Neural cell (in vitro differentiated cells): Measurements from ENCODE around the gene KCNH6. TPM values are rescaled to one million over a fixed set of nuclear protein-coding genes. Genes with fewer than 3 reads are reported as not detected.

Experiments
- H2AFZ ChIP-seq: fragments of 200-600, 300-800 bp; sonication (generic), shearing (Covaris generic); 2 replicates; pipeline ENCODE4 v1.6.0; 2014; ENCODE audit warnings: low read depth, mild to moderate bottlenecking, antibody characterized with exemption, low read length, moderate library complexity
- H3F3A ChIP-seq: fragments of 200-600 bp; shearing (Covaris generic); 2 replicates; pipeline ENCODE4 v1.6.1; 2016; ENCODE audit warnings: mild to moderate bottlenecking, moderate library complexity, mixed read lengths, antibody characterized with exemption, low read length; ENCODE audit not compliant: insufficient read depth, poor library complexity, severe bottlenecking
- H3K27ac ChIP-seq: fragments of 200-600, 300-800 bp; sonication (generic), shearing (Covaris generic); 2 replicates; pipeline ENCODE4 v1.5.1; 2014; ENCODE audit warnings: mild to moderate bottlenecking, low read length, moderate library complexity
- H3K27me3 ChIP-seq: fragments of 300-800, 200-600 bp; sonication (generic), shearing (Covaris generic); 2 replicates; pipeline ENCODE4 v1.6.0; 2014; ENCODE audit warnings: mild to moderate bottlenecking, low read depth, low read length, moderate library complexity; ENCODE audit not compliant: insufficient read depth
- H3K36me3 ChIP-seq: fragments of 300-800, 200-600 bp; sonication (generic), shearing (Covaris generic); 2 replicates; pipeline ENCODE4 v1.5.1; 2014; ENCODE audit warnings: mild to moderate bottlenecking, antibody characterized with exemption, low read length, moderate library complexity; ENCODE audit not compliant: insufficient read depth
- H3K4me2 ChIP-seq: fragments of 300-800, 200-600 bp; sonication (generic), shearing (Covaris generic); 2 replicates; pipeline ENCODE4 v1.6.0; 2014; ENCODE audit warnings: mild to moderate bottlenecking, low read length
- H3K4me3 ChIP-seq: fragments of 300-800, 200-600 bp; sonication (generic), shearing (Covaris generic); 2 replicates; pipeline ENCODE4 v1.5.1; 2014; ENCODE audit warnings: mild to moderate bottlenecking, low read length, moderate library complexity
- H3K79me2 ChIP-seq: fragments of 200-600 bp; shearing (Covaris generic); replicated peaks from 2 replicates; pipeline ENCODE4 v1.6.0; 2014; ENCODE audit warnings: mild to moderate bottlenecking, low read length, moderate library complexity; ENCODE audit not compliant: insufficient read depth
- H3K9ac ChIP-seq: fragments of 300-800, 200-600 bp; sonication (generic), shearing (Covaris generic); 2 replicates; pipeline ENCODE4 v1.6.1; 2016; ENCODE audit warnings: mild to moderate bottlenecking, low read length, mixed read lengths
- H3K9me2 ChIP-seq: fragments of 200-600 bp; shearing (Covaris generic); 2 replicates; pipeline ENCODE4 v1.6.1; 2016; ENCODE audit warnings: mild to moderate bottlenecking, low read length, mixed read lengths; ENCODE audit not compliant: insufficient read depth
- H3K9me3 ChIP-seq: fragments of 200-600, 300-800 bp; sonication (generic), shearing (Covaris generic); 2 replicates; pipeline ENCODE4 v1.6.1; 2016; ENCODE audit warnings: mild to moderate bottlenecking, mixed run types, low read length, moderate library complexity, mixed read lengths
- H4K20me1 ChIP-seq: fragments of 200-600 bp; shearing (Covaris generic); 2 replicates; pipeline ENCODE4 v1.6.1; 2016; ENCODE audit warnings: mild to moderate bottlenecking, mixed run types; ENCODE audit not compliant: insufficient read depth
- EP300 ChIP-seq: fragments of 450-650 bp; conservative IDR thresholded peaks from 2 replicates; pipeline ENCODE4 v1.6.1; 2014; ENCODE audit warnings: antibody characterized with exemption, mild to moderate bottlenecking, moderate library complexity; ENCODE audit not compliant: poor library complexity, severe bottlenecking
- EZH2 ChIP-seq: fragments of 200-600, 300-800 bp; shearing (Covaris generic), sonication (generic); IDR thresholded peaks from 2 replicates; pipeline ENCODE4 v1.6.1; 2014; ENCODE audit warnings: antibody characterized with exemption, low read length, borderline replicate concordance, mild to moderate bottlenecking; ENCODE audit not compliant: insufficient read depth, poor library complexity, severe bottlenecking
- MXI1 ChIP-seq: fragments of 450-650 bp; conservative IDR thresholded peaks from 2 replicates; pipeline ENCODE4 v1.6.1; 2014; ENCODE audit warnings: antibody characterized with exemption, mild to moderate bottlenecking; ENCODE audit not compliant: poor library complexity, severe bottlenecking
- POLR2AphosphoS5 ChIP-seq: IDR thresholded peaks from 2 replicates; pipeline ENCODE4 v1.6.1; 2012
- RAD21 ChIP-seq: fragments of 450-650 bp; conservative IDR thresholded peaks from 2 replicates; pipeline ENCODE4 v1.6.1; 2014; ENCODE audit warnings: antibody characterized with exemption, mild to moderate bottlenecking, moderate library complexity
- SMC3 ChIP-seq: fragments of 450-650 bp; conservative IDR thresholded peaks from 2 replicates; pipeline ENCODE4 v1.6.1; 2014; ENCODE audit warnings: antibody characterized with exemption, mild to moderate bottlenecking, moderate library complexity; ENCODE audit not compliant: poor library complexity
- TAF1 ChIP-seq: IDR thresholded peaks from 2 replicates; pipeline ENCODE4 v1.6.1; 2012; ENCODE audit warnings: low read depth
- polyA plus RNA-seq: library from polyadenylated mRNA; depleted of rRNA; stranded (reverse); fragments of >200 nt; gene quantifications from 2 replicates; pipeline ENCODE4 v1.2.3, GENCODE V29; 2014
- TF ChIP-seq, protein P1 (sequence below): fragments of 450-650 bp; IDR thresholded peaks from 2 replicates; pipeline ENCODE4 v1.5.1; 2014; ENCODE audit warnings: antibody characterized with exemption, mild to moderate bottlenecking, moderate library complexity; ENCODE audit not compliant: poor library complexity, severe bottlenecking
- TF ChIP-seq, protein P2 (sequence below): IDR thresholded peaks from 2 replicates; pipeline ENCODE4 v1.6.1; 2012; ENCODE audit warnings: borderline replicate concordance

KCNH6 gene
- polyA plus RNA-seq, 1 donor from 2014 or later, result not detected

DNA sequence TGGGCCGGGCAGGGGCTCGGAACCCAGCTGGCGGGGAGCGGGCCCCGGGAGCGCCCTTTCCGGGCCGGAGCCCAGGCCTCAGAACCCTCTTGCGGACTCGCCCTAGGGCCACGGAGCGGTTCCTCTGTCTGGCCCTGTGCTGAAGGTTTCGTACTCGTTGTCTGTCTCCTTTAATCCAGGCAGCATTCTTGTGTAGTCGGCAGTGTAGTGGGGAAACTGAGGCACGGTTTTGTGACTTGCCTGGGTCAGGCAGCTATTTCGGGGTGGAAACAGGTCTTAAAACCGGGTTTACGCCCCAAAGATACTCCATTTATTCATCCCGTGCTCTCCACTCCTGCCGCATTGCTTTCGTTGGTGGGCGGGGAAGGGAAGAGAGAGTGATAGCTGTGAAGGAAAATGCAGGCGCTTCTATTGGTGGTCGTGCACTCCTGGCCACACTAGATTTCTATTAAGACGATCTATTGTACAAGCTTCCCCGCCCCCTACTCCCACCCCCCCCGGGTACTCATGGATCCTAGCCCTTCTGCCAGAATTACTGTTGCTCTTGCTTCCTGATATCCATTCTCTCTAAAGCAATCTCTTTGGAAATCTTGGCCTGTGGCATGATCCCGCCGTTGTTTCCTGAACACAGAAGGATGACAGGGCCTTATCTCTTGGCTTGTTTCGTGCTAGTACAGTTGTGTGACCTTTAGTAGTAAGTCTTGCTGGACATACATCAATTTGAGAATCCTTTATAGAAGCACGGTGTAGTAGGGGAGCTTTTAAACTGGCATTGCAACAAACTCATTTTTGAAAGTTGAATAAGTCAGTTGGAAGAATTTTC, 27.9 kb downstream of the KCNH6 start:
- no peaks in the 10 kb centered on the region for H3K9me2 ChIP-seq
- H3K4me3 ChIP-seq, result peak overlapping the region; percentile 93
- peaks cover 47% of the 10 kb centered on the region for H3K79me2 ChIP-seq
- H3K27ac ChIP-seq, result peak overlapping the region; percentile 89
- no peaks in the 10 kb centered on the region for H3K27me3 ChIP-seq
- no peaks in the 10 kb centered on the region for H3F3A ChIP-seq
- H3K9ac ChIP-seq, result peak overlapping the region; percentile 90
- H3K9me3 ChIP-seq, result no peaks in the 10 kb centered on the region
- peak overlapping the region; percentile 97 for H3K4me2 ChIP-seq
- TF ChIP-seq, protein P1, sequence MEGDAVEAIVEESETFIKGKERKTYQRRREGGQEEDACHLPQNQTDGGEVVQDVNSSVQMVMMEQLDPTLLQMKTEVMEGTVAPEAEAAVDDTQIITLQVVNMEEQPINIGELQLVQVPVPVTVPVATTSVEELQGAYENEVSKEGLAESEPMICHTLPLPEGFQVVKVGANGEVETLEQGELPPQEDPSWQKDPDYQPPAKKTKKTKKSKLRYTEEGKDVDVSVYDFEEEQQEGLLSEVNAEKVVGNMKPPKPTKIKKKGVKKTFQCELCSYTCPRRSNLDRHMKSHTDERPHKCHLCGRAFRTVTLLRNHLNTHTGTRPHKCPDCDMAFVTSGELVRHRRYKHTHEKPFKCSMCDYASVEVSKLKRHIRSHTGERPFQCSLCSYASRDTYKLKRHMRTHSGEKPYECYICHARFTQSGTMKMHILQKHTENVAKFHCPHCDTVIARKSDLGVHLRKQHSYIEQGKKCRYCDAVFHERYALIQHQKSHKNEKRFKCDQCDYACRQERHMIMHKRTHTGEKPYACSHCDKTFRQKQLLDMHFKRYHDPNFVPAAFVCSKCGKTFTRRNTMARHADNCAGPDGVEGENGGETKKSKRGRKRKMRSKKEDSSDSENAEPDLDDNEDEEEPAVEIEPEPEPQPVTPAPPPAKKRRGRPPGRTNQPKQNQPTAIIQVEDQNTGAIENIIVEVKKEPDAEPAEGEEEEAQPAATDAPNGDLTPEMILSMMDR, result no peak
- TF ChIP-seq EP300 (no peak), TAF1 (no peak), MXI1 (no peak), POLR2AphosphoS5 (peak; percentile 34), SMC3 (no peak), EZH2 (no peak)
- TF ChIP-seq, protein P2, sequence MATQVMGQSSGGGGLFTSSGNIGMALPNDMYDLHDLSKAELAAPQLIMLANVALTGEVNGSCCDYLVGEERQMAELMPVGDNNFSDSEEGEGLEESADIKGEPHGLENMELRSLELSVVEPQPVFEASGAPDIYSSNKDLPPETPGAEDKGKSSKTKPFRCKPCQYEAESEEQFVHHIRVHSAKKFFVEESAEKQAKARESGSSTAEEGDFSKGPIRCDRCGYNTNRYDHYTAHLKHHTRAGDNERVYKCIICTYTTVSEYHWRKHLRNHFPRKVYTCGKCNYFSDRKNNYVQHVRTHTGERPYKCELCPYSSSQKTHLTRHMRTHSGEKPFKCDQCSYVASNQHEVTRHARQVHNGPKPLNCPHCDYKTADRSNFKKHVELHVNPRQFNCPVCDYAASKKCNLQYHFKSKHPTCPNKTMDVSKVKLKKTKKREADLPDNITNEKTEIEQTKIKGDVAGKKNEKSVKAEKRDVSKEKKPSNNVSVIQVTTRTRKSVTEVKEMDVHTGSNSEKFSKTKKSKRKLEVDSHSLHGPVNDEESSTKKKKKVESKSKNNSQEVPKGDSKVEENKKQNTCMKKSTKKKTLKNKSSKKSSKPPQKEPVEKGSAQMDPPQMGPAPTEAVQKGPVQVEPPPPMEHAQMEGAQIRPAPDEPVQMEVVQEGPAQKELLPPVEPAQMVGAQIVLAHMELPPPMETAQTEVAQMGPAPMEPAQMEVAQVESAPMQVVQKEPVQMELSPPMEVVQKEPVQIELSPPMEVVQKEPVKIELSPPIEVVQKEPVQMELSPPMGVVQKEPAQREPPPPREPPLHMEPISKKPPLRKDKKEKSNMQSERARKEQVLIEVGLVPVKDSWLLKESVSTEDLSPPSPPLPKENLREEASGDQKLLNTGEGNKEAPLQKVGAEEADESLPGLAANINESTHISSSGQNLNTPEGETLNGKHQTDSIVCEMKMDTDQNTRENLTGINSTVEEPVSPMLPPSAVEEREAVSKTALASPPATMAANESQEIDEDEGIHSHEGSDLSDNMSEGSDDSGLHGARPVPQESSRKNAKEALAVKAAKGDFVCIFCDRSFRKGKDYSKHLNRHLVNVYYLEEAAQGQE, result no peak
- peaks cover 3% of the 10 kb centered on the region for H4K20me1 ChIP-seq
- H2AFZ ChIP-seq, result peak overlapping the region; percentile 43
- no peaks in the 10 kb centered on the region for H3K36me3 ChIP-seq

DNA sequence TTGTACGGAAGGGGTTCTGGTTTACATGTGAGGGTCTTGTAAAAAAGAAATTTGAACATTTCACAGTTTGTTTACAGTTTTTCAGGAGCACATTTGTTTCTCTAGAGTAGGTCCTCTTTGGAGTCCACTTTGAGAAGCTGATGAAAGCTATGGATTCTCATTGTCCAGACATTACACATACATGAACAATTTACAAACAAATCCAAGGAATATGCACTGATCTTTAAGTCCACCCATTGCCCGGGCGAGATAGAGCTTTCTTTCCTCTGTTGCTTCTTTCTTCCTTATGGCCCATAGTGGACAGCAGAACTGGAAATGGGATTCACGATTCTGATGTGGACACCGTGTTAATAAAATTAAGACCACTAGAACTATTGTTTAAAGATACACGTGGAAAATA, 29.1 kb downstream of the KCNH6 start:
- peaks cover 3% of the 10 kb centered on the region for H4K20me1 ChIP-seq

More for the DNA sequence above, 29.1 kb downstream of the KCNH6 start:
- no peaks in the 10 kb centered on the region for H3K9me2 ChIP-seq
- no peaks in the 10 kb centered on the region for H3K36me3 ChIP-seq
- peak overlapping the region; percentile 81 for H3K4me2 ChIP-seq
- no peaks in the 10 kb centered on the region for H3F3A ChIP-seq
- TF ChIP-seq RAD21 (no peak), TAF1 (no peak), SMC3 (no peak), EP300 (no peak), EZH2 (no peak), MXI1 (no peak)
- TF ChIP-seq, protein P1, result no peak
- peak overlapping the region; percentile 11 for H3K27ac ChIP-seq
- H2AFZ ChIP-seq, result no peak overlapping the region
- peaks cover 54% of the 10 kb centered on the region for H3K79me2 ChIP-seq
- H3K9me3 ChIP-seq, result no peaks in the 10 kb centered on the region
- H3K27me3 ChIP-seq, result no peaks in the 10 kb centered on the region
- peak overlapping the region; percentile 93 for H3K4me3 ChIP-seq
- peak overlapping the region; percentile 7 for H3K9ac ChIP-seq
